LNCaP clone FGC (cell line): ENCODE data around the gene BARX2.

ENCODE experiments used
- DNase-seq: peaks from one replicate; pipeline ENCODE4 v3.0.0-alpha.2; 2011; ENCODE audit warnings: low read depth
- H3K4me3 ChIP-seq: 2 replicates; pipeline ENCODE4 v1.5.1; 2011; ENCODE audit warnings: mild to moderate bottlenecking, low read depth, low read length, control low read depth
- TF ChIP-seq, protein P1 (sequence below): IDR thresholded peaks from 2 replicates; pipeline ENCODE4 v1.5.1; 2012; ENCODE audit warnings: mild to moderate bottlenecking; ENCODE audit not compliant: control insufficient read depth, insufficient read depth; ENCODE audit errors: extremely low read depth

BARX2 gene

DNA sequence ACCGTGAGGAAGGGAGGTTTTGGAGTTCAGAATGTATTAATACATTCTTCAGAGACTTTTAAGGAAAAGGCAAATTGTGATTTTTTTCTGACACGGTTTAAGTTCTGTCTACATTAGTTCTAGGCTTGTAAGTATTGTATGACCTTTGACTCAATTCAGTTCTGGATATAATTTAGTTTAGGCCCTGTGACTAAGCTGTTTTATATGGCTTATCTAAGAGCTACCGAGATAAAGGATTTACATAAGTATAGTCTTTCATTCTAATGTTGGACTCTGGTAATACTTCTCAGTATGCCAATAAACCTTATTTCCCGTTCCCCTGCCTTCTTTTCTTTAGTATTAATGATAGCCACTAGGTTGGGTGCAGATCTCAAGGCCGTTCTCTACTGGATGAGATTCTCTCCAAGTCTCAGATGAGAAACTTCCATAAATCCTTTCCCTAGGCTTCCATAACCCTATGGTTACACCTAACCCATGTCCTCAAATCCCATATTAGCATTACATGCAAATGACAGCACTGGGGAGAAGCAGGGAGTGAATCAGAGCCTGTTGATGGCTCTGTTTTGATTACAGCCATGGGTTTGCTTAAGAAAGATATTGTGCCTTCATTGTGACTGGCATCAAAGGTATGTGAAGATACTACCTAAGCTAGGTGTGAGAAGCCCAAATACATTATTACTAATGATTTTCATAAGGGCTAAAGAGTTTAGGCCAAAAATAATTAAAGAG, 38.7 kb downstream of the BARX2 start:
- TF ChIP-seq, protein P1, sequence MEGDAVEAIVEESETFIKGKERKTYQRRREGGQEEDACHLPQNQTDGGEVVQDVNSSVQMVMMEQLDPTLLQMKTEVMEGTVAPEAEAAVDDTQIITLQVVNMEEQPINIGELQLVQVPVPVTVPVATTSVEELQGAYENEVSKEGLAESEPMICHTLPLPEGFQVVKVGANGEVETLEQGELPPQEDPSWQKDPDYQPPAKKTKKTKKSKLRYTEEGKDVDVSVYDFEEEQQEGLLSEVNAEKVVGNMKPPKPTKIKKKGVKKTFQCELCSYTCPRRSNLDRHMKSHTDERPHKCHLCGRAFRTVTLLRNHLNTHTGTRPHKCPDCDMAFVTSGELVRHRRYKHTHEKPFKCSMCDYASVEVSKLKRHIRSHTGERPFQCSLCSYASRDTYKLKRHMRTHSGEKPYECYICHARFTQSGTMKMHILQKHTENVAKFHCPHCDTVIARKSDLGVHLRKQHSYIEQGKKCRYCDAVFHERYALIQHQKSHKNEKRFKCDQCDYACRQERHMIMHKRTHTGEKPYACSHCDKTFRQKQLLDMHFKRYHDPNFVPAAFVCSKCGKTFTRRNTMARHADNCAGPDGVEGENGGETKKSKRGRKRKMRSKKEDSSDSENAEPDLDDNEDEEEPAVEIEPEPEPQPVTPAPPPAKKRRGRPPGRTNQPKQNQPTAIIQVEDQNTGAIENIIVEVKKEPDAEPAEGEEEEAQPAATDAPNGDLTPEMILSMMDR, result no peak
- no peak for DNase-seq
- H3K4me3 ChIP-seq, result no peak overlapping the region

DNA sequence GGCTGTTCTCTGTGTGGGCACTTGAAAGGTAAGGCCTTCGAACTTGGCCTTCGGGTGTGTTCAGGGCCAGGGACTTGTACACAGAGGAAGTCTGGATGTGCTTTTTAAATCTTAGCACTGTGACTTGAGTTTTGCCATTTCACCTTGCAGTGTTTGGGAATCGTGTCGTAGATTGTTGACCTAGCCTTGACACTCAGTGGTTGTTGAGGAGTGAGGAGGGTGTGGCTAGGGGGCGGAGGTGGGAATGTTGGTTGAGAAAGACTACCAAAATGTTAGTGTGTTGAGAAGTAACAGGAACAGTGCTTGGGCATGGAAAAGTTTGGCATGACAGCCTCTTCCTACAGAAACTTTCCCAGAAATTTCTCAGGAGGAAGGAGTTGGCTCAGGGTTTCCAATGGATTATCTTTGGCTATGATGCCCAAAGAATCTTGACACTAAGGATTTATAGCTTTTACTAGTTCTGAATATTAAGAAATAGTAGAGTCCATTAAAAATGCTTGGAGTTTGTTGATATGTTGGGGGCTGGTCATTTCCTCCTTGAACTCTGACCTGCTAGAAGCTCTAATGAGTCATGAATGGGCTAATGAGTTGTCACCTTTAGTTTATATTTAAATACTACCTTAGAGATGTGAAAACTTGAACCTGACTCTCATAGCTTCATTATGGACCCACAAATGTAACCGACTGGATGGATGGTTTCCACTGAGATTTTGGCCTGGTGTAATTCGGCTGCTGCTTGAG, 40.6 kb downstream of the BARX2 start:
- no peak for DNase-seq
- TF ChIP-seq, protein P1, result no peak
- H3K4me3 ChIP-seq, result no peak overlapping the region

DNA sequence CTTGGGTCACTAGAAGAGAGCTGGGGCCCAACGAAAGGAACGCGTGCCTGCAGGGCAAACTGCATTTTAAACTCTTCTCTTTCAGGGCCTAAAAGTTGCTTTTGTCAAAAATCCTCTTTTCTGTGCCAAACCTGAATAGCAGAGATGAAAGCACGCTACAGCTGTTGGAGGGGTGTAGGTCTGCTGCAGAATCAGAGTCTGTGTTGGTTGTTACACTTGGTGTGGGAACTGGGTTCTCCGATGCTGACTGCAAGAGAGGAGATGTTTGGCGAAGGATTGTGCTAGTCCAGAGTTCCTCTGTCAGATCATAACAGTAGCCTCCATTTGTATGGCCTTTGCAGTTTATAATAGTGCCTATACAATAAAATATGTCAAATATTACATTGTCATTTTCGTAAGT, 41.8 kb downstream of the BARX2 start:
- TF ChIP-seq, protein P1, result no peak
- H3K4me3 ChIP-seq, result no peak overlapping the region
- DNase-seq, result no peak

DNA sequence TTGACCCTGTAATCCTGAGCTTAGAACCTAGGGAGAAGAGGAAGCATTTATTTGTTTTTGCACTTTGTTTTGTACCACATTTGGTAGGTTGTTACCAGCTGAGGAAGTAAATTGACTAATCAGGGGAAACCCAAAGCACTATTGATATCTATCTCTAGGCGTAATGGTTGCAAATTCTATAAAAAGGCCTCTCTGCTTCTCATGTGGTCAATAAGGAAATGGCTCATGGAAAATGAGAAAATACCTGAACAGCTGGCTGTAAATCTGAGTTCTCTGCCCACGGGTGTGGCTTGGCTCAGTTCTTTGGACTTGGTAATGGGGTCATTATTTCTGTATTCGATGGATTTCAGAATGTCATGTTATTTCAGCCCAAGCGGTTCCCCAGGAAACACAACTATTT, 42.4 kb downstream of the BARX2 start:
- no peak overlapping the region for H3K4me3 ChIP-seq
- DNase-seq, result no peak
- TF ChIP-seq, protein P1, result no peak

DNA sequence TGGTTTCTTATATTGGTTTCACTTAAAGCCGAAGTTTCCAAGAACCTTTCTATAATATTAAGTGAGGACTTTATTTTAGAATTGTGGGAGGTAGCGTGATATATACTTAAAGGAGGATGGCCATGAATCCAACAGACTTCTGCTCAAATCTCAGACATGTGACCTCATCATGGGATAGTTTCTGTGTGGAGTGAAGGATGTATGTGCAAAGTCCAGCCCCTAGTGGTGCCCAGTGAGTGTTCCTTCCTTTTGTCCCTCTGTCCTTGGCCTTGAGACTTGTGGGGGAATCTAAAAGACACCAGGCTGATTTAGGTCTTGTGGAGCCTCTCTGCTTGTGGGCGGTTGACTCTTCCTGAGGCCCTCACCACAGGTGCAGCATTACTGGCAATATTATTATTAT, 43.7 kb downstream of the BARX2 start:
- DNase-seq, result no peak
- TF ChIP-seq, protein P1, result no peak
- H3K4me3 ChIP-seq, result no peak overlapping the region

DNA sequence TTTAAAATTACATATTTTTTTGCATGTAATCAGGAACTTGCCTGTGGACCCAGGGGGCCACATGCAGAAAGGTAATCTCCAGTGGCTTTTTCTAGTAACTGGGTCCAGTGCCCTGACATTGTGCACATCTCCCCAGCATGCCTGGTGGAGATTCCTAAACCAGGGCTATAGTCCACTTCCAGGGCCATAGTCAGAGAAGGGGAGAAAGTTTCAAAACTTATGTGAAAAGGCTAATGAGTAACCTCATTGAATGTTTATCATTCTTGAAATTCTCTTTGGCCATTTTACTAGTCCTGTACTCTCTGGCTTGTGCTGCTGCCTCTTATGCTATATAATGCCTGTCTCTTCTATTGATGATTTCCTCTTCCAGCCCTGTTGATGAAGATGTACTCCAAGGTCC, 47.8 kb downstream of the BARX2 start:
- DNase-seq, result no peak
- TF ChIP-seq, protein P1, result no peak
- no peak overlapping the region for H3K4me3 ChIP-seq
